Suprapubic skin (tissue), 3 donors: ENCODE results near the gene KCNMB1.

Experiments used
- POLR2AphosphoS5 ChIP-seq, 3 donors: sonication (generic); formaldehyde crosslinking; IDR thresholded peaks; one replicate each; pipeline ENCODE4 v1.6.1; 2017; ENCODE audit warnings: antibody characterized with exemption in 3 of 3
- TF ChIP-seq, protein P1 (sequence below), 2 donors: fragments of 200-600 bp in 1 of 2; fragments of 450-650 bp in 1 of 2; sonication (generic) in 1 of 2; IDR thresholded peaks; one replicate each; pipeline ENCODE4 v1.5.1; 2016 to 2019; ENCODE audit warnings: antibody characterized with exemption in 2 of 2, mild to moderate bottlenecking in 1 of 2, moderate library complexity in 1 of 2

DNA sequence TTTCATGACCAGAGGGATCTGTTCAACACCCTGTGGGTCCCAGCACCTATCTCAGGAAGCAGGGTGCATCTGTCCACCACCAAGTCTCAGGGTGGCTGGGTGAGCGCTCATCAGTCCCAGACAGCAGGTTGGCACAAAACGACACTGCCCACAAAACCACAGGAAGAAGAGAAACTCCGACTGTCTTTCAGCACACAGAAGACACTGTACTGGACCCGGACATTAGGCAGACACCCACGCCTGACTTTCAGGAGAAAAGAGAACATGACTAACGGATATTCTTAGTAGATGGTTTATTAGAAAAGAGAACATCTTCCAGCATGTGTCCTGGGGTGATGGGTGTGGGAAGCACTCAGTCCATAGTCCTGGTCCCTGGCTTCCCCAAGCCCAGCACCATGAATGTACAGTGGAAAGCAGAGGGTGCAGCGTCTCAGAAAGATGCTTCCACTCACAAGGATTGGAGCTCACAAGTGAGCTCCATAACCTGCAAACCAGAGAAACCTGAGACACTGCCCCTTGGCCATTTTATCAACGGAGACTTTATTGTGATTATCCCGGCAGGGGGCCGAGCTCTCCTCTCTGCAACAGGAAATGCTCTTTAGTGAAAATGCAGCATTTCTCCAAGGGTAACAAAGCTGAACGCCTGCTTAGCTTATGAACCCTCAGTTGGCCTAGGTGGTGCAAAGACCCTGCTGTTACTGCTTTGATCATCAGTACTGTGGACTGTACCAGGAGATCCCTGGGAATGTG, 55.8 kb downstream of the KCNMB1 start:
- TF ChIP-seq, protein P1, sequence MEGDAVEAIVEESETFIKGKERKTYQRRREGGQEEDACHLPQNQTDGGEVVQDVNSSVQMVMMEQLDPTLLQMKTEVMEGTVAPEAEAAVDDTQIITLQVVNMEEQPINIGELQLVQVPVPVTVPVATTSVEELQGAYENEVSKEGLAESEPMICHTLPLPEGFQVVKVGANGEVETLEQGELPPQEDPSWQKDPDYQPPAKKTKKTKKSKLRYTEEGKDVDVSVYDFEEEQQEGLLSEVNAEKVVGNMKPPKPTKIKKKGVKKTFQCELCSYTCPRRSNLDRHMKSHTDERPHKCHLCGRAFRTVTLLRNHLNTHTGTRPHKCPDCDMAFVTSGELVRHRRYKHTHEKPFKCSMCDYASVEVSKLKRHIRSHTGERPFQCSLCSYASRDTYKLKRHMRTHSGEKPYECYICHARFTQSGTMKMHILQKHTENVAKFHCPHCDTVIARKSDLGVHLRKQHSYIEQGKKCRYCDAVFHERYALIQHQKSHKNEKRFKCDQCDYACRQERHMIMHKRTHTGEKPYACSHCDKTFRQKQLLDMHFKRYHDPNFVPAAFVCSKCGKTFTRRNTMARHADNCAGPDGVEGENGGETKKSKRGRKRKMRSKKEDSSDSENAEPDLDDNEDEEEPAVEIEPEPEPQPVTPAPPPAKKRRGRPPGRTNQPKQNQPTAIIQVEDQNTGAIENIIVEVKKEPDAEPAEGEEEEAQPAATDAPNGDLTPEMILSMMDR (IDR thresholded peaks at IDR 0.05): no peak
- TF ChIP-seq POLR2AphosphoS5 (IDR thresholded peaks at IDR 0.05): no peak
